ENCODE measurements around the gene IDUA. TPM values are rescaled to one million over a fixed set of nuclear protein-coding genes. Genes with fewer than 3 reads are reported as not detected.

IDUA gene
- total RNA-seq, 1 donor from 2014 or later: 18.0 TPM

GRCh38 chr4:1024882-1025545 is 38.2 kb downstream of the IDUA start:
- Mint-ChIP-seq H3K27ac (ENCODE audit: unreplicated experiment) (no peak overlapping the region), H3K4me1 (peaks cover 13% of the 10 kb centered on the region), H3K36me3 (ENCODE audit: low read depth) (peaks cover 12% of the 10 kb centered on the region), H3K9me3 (no peaks in the 10 kb centered on the region), H3K27me3 (ENCODE audit: low read depth) (no peaks in the 10 kb centered on the region), H3K4me3 (no peak overlapping the region)
- DNase-seq (ENCODE audit: low read depth, low spot score): no peak
- TF ChIP-seq CTCF (conservative IDR thresholded peaks at IDR 0.05): no peak

GRCh38 chr4:1026115-1026514 is 39.3 kb downstream of the IDUA start:
- H3K36me3 Mint-ChIP-seq (ENCODE audit: low read depth): peaks cover 12% of the 10 kb centered on the region
- no peak for TF ChIP-seq CTCF (conservative IDR thresholded peaks at IDR 0.05)
- no peak overlapping the region for H3K27ac Mint-ChIP-seq (ENCODE audit: unreplicated experiment)
- no peak for DNase-seq (ENCODE audit: low read depth, low spot score)
- H3K9me3 Mint-ChIP-seq: no peaks in the 10 kb centered on the region
- peaks cover 13% of the 10 kb centered on the region for H3K4me1 Mint-ChIP-seq
- H3K27me3 Mint-ChIP-seq (ENCODE audit: low read depth): no peaks in the 10 kb centered on the region
- no peak overlapping the region for H3K4me3 Mint-ChIP-seq

GRCh38 chr4:1027219-1027914 is 40.5 kb downstream of the IDUA start:
- no peak for TF ChIP-seq CTCF (conservative IDR thresholded peaks at IDR 0.05)
- Mint-ChIP-seq H3K27ac (ENCODE audit: unreplicated experiment) (peak overlapping the region; percentile 35), H3K9me3 (no peaks in the 10 kb centered on the region), H3K27me3 (ENCODE audit: low read depth) (no peaks in the 10 kb centered on the region), H3K36me3 (ENCODE audit: low read depth) (peaks cover 12% of the 10 kb centered on the region), H3K4me3 (no peak overlapping the region), H3K4me1 (peaks cover 13% of the 10 kb centered on the region)
- DNase-seq (ENCODE audit: low read depth, low spot score): no peak

- Mint-ChIP-seq H3K27ac (ENCODE audit: unreplicated experiment) (peak overlapping the region; percentile 35), H3K27me3 (ENCODE audit: low read depth) (no peaks in the 10 kb centered on the region), H3K4me3 (no peak overlapping the region), H3K4me1 (peaks cover 13% of the 10 kb centered on the region), H3K9me3 (no peaks in the 10 kb centered on the region), H3K36me3 (ENCODE audit: low read depth) (peaks cover 12% of the 10 kb centered on the region)
- DNase-seq (ENCODE audit: low read depth, low spot score): no peak
- no peak for TF ChIP-seq CTCF (conservative IDR thresholded peaks at IDR 0.05)
Measured at GRCh38 chr4:1027915-1028238, 41.0 kb downstream of the IDUA start.

- Mint-ChIP-seq H3K27me3 (ENCODE audit: low read depth) (no peaks in the 10 kb centered on the region), H3K4me1 (peaks cover 13% of the 10 kb centered on the region), H3K9me3 (no peaks in the 10 kb centered on the region), H3K4me3 (no peak overlapping the region), H3K36me3 (ENCODE audit: low read depth) (peaks cover 12% of the 10 kb centered on the region), H3K27ac (ENCODE audit: unreplicated experiment) (no peak overlapping the region)
- TF ChIP-seq CTCF (conservative IDR thresholded peaks at IDR 0.05): no peak
- DNase-seq (ENCODE audit: low read depth, low spot score): no peak
Measured at GRCh38 chr4:1028574-1029220, 41.9 kb downstream of the IDUA start.

Measured in neural crest cell (in vitro differentiated cells).